GM12801 (cell line): ENCODE results near the gene CFD.

Experiments used
- CTCF ChIP-seq: IDR thresholded peaks from one replicate; pipeline ENCODE4 v1.5.1; 2011; ENCODE audit warnings: control low read depth; ENCODE audit not compliant: insufficient read length; ENCODE audit errors: extremely low read depth

The CFD gene

GRCh38 chr19:813219-814151 is 46.0 kb upstream of the CFD start:
- no peak for TF ChIP-seq CTCF

DNA sequence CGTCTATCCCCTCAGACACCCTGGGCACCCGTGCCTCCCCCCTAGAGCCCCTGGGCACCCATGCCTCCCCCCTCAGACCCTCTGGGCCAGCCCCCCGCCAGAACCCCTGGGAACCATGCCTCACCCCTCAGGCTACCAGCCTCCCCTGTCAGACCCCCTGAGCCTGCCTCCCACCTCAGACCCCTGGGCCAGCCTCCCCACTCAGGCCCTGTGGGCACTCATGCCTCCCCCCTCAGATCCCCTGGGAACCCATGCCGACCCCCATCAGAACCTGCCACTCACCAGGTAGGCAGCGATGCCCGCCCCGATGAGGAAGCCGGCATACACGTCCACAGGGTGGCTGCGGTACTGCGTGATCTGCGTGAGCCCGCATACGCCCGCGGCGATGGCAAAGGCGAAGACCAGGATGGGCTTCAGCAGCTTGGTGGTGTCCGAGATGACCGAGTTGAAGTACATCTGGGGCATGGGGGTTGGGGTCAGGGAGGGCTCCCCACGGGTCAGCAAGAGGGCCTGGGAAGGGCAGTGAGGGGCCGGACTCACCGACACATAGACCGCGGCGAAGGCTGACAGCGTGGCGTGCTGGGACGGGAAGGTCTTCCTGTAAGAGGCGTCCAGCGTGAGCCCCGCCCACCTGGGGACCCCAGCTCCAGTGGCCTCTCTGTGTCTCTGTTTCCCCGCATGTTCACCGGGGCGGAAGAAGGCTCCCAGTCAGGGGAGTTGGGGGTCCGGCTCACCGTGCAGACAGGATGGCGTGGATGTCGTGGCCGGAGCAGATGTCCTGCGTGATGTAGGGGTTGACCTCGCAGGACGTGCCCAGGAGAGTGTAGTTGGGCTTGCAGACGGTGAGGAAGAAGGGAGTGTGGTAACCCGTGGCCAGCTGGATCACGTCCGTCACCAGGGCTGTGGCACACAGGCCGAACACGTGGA is 45.0 kb upstream of the CFD start:
- no peak for TF ChIP-seq CTCF

DNA sequence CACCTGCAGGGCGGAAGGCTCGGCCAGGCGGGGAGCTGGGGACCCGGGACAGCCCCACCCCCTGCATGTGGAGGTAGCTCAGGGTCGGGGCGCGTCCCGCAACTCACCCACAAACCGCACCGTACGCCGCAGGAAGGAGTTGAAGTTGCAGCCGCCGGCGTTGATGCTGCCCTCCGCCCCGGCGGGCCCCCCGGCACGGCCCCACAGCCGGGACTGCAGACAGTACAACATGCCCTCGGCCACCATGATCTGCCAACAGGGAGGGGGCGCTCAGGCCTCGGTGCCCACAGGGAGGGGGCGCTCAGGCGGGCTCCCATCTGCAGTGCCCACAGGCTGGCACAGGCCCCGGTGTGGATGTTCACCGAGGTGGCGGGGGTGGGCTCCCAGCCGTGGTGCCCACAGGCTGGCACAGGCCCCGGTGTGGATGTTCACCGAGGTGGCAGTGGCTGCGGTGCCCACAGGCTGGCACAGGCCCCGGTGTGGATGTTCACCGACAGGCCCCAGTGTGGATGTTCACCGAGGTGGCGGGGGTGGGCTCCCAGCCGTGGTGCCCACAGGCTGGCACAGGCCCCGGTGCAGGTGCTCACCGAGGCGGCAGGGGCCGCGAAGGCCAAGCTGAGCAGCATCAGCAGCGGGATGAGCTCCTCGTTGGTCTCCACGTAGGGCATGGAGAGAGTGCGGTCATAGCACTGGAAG is 44.2 kb upstream of the CFD start:
- TF ChIP-seq CTCF = no peak

GRCh38 chr19:815775-816499 is 43.5 kb upstream of the CFD start:
- no peak for TF ChIP-seq CTCF

DNA sequence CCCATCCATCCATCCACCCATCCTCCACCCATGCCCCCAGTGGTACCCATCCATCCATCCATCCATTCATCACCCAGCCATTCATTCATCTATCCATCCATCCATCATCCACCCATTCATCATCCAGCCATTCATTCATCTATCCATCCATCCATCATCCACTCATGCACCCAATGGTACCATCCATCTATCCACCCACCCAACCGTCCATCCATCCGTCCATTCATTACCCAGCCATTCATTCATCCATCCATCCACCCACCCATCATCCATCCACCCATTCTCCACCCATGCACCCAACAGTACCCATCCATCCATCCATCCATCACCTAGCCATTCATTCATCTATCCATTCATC is 43.0 kb upstream of the CFD start:
- no peak for TF ChIP-seq CTCF

DNA sequence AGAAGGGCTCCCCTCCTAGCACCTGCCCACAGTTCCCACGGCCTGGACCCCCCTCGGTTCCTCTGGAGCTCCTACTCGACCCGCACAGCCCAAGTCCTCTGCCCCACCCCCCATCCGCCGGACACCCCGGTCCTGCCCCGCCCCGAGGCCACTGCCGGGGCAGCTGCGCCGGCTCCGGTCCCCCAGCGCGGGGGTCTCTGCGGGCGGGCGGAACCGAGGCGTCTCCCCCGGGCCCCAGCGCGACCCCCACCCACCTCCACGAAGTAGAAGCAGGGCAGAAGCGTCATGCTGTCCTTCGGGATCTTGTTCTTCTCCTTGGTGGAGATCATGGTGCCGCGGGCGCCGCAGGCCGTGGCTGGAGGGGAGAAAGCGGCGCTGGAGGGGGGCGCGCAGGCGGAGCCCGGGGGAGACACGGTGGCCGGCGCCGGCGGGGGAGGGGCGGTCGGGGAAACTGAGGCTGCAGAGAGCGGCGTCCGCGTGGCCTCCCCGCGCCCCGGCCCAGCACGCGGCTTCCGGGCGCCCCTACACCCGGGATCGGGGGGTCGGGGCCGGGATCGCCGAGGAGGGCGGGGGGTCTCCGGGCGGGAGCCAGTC is 38.1 kb upstream of the CFD start:
- TF ChIP-seq CTCF = no peak
